Erythroblast (primary cell): Measurements from ENCODE around the gene ZNF22.

Source experiments
- GATA1 ChIP-seq: IDR thresholded peaks from 2 replicates; pipeline ENCODE4 v1.6.1; 2011; ENCODE audit warnings: low read depth, mild to moderate bottlenecking, control low read depth, low read length, moderate library complexity
- POLR2A ChIP-seq: IDR thresholded peaks from 2 replicates; pipeline ENCODE4 v1.6.1; 2011; ENCODE audit warnings: mild to moderate bottlenecking, low read length

GRCh38 chr10:44991571-44991970 is 9.2 kb upstream of the ZNF22 start:
- no peak for TF ChIP-seq POLR2A
- no peak for TF ChIP-seq GATA1
